ENCODE results near the gene RHOF.
"Not testable (repeated sequence)": the region's sequence is repeated elsewhere in the genome, so short reads cannot be mapped to it uniquely, and the experiment has no call there.

Gene RHOF

GRCh38 chr12:121791671-121792551 lies 1.6 kb downstream of the RHOF start:
- no peak for DNase-seq

GRCh38 chr12:121790785-121791184 lies 2.7 kb downstream of the RHOF start:
- not testable (repeated sequence) for DNase-seq

- DNase-seq: no peak
Measured at GRCh38 chr12:121789800-121790728, 3.4 kb downstream of the RHOF start.

GRCh38 chr12:121789233-121789781 lies 4.2 kb downstream of the RHOF start:
- DNase-seq: no peak

- no peak for DNase-seq
Measured at GRCh38 chr12:121788176-121788818, 5.2 kb downstream of the RHOF start.

- DNase-seq: no peak
Measured at GRCh38 chr12:121787063-121788025, 6.1 kb downstream of the RHOF start.

- no peak for DNase-seq
Measured at GRCh38 chr12:121786440-121786825, 7.1 kb downstream of the RHOF start.

GRCh38 chr12:121784460-121784859 lies 9.0 kb downstream of the RHOF start:
- no peak for DNase-seq

GRCh38 chr12:121783766-121784165 lies 9.7 kb downstream of the RHOF start:
- no peak for DNase-seq

- no peak for DNase-seq
Measured at GRCh38 chr12:121781998-121782979, 11.2 kb downstream of the RHOF start.

- DNase-seq: no peak
Measured at GRCh38 chr12:121781484-121781997, 11.9 kb downstream of the RHOF start.

- no peak for DNase-seq
Measured at GRCh38 chr12:121780429-121780828, 13.1 kb downstream of the RHOF start.

GRCh38 chr12:121779422-121779895 lies 14.0 kb downstream of the RHOF start:
- DNase-seq: no peak

GRCh38 chr12:121778567-121779421 lies 14.7 kb downstream of the RHOF start:
- DNase-seq: no peak

- DNase-seq: peak; percentile 19
Measured at GRCh38 chr12:121776190-121777098, 17.0 kb downstream of the RHOF start.

GRCh38 chr12:121775501-121775900 lies 18.0 kb downstream of the RHOF start:
- no peak for DNase-seq

GRCh38 chr12:121774968-121775474 lies 18.5 kb downstream of the RHOF start:
- no peak for DNase-seq

All from NCI-H1092 treated with DMSO at 0.1 percent for 48 hours (cell line).